AG08396 (cell line): Measurements from ENCODE around the gene MYO3A.
"Not testable (repeated sequence)": the region's sequence is repeated elsewhere in the genome, so short reads cannot be mapped to it uniquely, and the experiment has no call there.

Experiments
- DNase-seq: peaks from one replicate; pipeline ENCODE4 v3.0.0; 2012; ENCODE audit warnings: low spot score, mixed read lengths

The MYO3A gene

DNA sequence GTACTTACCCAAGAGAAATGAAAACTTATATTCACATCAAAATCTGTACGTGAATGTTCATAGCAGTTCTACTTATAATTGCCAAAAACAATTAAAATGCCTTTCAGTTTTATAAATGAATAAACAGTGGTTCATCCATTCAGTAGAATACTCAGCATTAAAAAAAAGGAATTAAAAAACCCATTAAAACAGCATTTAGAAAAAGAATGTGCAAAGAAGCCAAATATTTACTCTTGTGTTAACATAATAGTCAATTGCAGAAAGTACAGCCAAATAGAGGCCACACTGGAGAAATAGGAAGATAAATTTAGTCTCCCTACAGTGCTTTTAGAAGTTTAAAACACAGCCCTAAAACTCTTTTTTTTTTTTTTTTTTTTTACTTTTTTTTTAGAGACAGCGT is 54.6 kb downstream of the MYO3A start:
- DNase-seq = no peak

DNA sequence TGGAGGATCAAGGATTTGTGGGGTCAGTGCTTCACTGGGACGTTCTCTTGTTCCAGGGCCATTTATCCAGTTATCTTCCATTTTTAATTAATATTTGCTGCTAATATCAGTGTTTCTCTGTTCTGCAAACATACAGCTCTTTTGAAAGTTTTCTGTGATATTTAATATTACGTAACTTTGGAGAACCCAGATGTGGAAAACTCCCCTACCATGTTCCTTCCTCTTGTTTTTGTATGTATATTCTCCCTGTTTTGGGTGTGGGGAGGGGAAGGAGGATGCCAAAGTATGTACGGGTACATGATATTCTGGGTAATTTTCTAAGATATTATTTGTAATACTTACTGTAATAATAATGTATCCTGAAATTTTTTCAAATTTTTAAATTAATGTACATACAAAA is 55.9 kb downstream of the MYO3A start:
- DNase-seq = no peak

DNA sequence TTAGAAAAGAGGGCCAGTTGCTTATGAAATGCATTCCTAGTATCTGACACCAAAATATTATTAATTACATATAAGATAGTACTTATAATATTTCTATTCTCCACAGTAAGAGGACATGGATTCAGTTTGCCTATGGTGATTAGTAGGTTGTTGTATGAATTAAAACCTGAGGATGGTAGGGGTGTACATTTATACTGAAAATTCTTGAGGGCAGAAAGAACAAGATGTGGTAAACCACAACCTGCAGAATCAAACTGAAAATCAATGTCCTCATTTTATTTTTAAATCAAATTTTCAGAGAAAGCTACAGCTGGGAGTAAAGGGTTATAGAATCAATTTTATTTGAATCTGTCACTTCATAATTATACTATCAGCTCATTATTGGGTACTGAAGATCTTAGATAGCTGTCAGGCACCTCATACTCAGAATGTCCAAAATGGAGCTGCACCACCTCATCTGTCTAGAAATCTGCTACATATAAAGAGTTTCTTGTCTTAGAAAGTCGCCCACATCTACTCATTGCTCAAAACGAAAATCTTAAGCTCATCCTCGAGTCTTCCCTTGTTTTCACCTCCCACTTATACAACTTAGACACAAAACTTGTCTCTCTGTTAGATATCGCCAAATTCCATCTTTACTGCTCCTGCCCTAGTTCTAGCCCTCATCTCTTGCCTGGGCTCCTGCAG is 65.4 kb downstream of the MYO3A start:
- DNase-seq = no peak

DNA sequence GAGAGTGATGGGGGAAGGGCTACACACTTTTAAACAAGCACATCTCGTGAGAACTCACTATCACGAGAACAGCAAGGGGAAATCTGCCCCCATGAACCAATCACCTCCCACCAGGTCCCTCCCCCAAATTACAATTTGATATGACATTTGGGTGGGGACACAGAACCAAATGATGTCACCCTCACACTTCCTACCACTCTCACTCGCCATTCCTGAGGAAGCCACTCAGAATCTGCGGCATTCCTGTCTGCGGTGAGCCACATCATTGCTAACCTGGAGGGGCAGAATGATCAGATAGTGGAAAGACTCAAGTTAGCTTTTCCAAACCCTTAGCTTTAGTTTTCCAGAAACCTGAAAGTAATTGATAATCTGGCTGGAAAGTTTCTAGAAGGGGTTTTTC is 66.9 kb downstream of the MYO3A start:
- DNase-seq = no peak

DNA sequence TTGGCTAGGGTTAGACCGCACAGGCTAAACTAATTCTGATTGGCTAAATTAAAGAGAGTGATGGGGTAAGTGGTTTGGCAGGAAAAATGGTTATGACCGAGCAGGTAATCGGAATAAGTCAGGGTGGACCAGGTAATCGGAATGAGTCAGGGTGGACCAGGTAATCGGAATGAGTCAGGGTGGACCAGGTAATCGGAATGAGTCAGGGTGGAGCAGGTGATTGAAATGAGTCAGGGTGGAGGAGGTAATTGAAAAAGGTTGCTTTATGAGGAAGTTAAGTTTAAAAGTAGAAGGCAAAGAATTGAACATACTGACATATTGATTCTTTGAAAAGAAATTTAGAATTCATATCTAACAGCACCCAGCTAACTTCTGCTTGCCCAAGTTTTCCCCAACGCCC is 68.4 kb downstream of the MYO3A start:
- not testable (repeated sequence) for DNase-seq

DNA sequence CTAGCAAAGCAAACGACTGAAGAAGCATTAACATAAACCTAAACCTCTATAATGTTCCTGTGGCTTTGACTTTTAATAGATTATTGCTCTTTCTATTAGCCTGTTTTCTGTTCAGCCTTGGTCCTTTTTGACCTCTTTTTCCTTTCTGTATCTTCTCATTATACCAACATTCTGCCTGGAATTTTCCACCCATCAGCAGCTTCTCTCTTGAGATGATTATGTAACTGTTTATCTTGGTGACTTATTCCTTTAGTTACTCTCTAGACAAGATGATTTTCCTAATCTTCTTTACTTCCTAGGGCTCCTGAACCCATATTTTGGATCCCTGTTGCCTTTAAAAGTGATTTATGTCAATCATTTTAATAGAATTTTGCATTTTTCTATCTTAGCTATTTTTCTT is 81.1 kb downstream of the MYO3A start:
- DNase-seq = no peak

DNA sequence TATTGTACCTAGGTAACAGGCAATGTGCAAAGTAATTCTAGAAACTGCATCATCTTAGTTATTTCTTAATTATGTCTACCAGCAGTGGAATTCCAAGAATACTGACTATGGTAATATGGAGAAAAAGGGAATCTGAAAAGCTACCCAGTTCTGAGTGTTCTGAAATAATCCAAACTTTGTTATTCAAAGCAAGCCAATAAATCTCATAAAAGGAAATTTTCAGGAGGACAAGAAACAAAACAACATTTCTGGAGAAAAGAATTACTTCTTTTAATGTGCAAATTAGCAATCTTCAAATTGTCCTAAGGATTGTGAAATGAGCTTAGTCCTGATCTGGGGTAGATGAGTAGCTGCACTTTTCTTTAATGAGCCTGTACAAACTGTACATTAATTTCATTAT is 88.8 kb downstream of the MYO3A start:
- DNase-seq = no peak

DNA sequence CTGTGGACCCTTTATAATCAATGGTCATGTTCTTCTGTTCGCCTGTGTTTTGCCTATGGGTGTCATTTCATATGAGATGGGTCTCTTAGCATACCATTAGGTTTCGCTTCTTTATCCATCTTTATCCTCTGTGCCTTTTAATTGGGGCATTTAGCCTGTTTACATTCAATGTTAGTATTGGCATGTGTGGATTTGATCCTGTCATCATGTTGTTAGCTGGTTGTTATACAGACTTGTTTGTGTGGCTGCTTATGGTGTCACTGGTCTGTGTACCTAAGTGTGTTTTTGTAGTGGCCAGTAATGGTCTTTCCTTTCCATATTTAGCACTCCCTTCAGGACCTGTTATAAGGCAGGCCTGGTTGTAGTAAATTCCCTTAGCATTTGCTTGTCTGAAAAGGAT is 90.3 kb downstream of the MYO3A start:
- no peak for DNase-seq

DNA sequence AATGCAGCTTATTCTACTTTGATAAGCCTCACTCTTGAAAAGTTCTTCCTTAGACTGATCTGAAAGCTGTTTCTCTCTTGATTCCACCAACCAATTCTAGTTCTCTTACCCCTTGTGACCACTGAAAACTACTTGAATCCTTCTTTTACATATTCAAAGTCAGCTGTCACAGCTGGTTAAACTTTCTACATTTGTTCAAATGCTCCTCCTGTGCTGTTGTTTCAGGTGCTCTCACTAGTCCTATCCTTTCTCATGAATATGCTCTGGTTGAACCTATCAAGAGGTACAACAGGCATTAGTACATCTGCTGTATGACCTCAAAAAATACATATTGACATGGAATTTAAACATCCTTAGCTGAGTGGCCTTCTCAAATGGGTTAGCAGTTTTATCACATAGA is 91.5 kb downstream of the MYO3A start:
- no peak for DNase-seq

DNA sequence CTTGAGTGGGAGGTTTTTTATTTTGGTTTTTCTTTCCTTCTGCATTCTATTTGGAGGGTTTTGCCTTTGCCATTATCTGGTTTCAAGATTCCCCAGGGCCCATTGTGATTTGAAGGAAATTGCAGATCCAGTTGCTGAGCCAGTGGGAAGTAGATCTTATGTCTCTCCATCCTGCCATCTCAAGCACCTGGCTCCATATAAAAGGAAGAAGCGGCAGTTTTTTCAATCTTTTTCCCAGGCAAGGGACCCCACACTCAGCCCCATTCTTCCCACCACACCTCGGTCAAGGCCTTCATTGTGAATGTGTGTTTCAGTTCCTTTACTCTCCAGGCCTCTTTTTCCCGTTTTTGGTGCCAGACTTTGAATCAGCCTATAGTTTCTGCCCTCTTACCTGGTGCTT is 95.8 kb downstream of the MYO3A start:
- DNase-seq = no peak

DNA sequence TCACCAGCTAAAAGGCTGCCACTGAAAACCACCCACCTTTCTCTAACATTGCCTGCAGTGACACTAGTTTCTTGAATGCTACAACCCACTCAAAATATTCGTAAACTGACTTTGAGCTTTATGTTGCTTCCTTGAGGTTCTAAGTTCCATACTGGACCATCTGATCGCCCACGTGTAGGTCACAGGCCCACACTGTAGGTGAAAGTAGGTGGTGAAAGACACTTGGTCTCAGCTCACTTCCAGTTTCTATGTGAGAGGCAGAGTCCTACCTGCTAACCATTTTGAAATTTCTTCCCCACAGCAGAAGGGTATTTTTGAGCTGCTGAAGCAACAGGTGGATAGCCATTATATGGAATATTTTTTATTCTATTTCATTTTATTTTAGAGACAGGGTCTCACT is 97.3 kb downstream of the MYO3A start:
- no peak for DNase-seq

DNA sequence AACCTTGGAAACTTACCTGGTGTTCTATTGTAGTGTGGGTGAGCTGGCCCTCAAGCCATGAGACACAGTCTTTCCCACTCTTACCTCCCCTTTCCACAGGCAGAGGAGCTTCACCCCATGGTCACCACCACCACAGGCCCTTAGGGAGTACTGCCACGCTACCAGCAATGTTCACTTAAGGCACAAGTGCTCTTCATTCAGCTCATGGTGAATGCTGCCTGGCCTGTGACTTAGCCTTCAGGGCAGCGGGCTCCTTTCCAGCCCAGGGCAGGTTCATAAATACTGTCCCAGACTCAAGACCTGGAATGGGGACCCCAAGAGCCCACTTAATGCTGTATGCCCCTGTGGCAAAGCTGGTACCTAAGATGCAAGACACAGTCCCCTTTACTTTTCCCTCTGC is 109.4 kb downstream of the MYO3A start:
- no peak for DNase-seq

DNA sequence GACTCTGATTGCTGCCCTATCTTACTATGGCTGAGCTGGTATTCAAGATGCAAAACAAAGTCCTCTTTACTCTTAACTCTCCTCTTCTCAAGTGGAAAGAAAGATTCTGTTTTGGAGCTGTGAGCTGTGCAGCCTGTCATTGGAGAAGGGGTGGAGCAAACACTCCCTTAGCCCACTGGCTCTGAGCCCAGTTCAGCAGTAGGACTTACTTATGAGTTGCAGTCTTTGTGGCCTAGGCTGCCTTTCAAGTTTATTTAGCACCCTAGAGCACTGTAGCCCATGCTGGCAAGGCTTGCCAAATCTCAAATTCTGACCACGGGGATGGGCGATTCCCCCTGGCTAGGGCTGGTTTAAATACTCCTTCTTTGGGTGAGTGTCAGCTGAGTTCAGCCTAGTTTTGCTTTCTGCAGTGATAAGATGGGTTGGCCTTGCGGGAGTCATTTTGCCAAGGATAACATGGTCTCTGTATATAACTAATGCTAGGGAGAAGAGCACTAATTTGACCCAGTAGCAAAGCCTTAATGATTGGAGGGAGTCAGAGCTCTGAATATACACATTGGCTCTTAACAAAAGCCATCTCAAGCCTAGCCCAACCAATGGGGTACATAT is 110.2 kb downstream of the MYO3A start:
- DNase-seq = no peak

DNA sequence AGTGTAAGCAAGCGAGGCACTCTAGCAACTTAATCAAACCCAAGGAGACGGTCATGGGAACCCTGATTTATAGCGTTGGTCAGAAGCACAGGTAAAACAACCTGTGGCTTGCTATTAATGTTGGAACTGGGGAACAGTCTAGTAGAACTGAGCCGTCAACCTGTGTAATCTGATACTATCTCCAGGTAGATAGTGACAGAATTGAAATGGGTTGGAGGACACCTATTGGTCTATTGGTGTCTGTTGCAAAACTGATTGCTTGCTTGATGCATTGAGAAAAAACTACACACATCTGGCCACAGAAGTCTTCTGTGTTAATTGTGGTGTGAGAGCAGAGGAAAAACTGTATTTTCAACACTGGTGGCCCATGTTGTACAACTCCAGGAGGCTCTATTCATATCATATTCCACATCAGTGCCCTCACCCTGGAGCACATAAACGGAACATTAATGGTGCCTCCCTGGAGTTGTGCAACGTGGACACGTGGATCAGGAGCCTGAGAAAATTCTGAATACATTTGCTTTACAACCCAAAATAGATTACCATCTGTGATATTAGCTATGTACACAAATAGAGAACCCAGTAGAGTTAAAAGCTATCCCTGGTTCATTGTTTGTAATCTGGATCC is 112.2 kb downstream of the MYO3A start:
- no peak for DNase-seq

DNA sequence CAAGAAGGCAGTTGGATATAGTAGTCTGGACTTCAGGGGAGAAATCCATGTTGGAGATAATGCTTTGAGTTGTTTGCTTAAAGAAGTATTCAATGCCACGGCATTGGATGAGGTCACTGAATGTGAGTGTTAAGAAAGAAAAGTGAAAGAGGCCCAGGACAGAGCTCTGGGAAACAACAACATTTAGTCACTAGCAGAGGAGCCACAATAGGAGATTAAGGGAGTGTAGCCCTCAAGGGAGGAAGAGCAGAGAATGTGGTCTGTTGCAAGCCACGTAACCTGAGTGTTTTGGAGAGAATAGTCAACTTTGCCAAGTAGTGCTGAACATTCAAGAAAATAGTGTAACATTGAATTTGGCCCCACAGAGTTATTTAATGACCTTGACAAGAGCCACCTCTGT is 114.7 kb downstream of the MYO3A start:
- DNase-seq = no peak

DNA sequence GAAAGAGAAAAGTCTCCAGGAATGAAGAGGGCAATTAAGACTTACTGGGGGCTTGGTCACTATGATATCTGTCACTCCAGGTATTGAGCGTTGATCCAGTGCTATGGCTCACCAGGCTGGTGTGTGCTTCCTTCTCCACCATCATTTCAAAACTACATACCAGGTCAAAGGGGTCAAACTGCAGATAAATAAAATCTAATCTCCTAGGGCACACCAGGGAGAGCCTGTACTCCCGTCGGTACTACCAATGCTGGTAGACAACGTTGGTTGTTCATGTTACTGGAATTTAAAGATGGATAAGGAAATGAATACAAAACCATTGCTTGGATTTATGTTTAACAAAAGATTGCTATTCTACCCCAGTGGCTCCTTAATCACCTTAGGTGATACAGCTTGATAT is 118.3 kb downstream of the MYO3A start:
- DNase-seq = no peak

DNA sequence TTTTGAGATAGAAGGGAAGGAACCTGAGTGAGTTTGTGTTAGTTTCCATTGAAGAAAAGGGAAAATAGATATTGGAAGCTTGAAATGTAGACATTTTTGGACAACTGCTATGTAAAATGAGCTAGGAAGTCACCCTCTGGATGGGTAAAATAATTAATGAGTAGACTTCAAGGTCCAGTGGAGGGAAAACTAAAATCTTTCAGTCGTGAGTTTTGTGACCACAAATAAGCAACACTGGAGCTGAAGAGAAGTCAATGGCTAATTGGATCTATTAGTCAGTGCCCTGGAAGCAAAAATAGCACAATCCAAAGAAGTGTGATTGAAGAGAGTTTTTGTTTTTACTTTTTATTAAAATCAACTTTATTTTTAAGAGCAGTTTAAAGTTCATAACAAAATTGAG is 123.4 kb downstream of the MYO3A start:
- DNase-seq = no peak

DNA sequence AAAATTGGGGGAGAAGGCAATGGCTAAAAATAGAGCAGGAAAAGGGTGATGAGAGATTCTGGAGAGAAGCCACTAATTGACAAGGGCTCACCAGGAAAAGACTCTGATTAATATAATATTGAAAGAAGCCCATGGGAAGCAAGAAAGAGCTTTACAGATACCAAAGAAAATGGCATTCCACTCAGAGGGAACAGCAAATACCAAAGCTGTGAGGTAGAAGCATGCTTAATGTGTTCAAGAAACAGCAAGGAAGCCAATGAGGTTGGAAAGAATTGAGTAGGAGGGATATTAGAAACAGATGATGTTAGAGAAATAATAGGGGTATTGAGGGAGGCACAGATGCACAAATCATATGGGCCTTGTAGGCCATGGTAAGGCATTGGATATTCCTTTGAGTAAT is 130.1 kb downstream of the MYO3A start:
- no peak for DNase-seq

DNA sequence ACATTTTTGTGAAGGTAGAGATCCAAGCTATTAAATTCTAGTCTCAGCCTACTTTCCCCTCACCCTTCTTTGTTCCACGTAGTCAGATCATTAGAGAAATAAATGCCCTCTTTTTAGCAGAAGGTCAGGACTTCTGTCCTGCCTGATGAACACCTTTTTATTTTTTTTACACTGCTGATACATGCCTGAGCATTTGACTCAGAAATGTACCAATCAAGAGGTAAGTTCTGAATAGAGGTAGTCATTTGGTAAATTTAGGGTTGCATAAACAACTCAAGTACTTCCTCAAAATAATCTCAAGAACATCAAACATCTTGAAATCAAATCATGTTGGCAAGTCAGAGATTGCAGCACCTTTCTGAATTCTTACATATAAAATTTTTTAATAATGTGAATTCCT is 133.7 kb downstream of the MYO3A start:
- DNase-seq = no peak

DNA sequence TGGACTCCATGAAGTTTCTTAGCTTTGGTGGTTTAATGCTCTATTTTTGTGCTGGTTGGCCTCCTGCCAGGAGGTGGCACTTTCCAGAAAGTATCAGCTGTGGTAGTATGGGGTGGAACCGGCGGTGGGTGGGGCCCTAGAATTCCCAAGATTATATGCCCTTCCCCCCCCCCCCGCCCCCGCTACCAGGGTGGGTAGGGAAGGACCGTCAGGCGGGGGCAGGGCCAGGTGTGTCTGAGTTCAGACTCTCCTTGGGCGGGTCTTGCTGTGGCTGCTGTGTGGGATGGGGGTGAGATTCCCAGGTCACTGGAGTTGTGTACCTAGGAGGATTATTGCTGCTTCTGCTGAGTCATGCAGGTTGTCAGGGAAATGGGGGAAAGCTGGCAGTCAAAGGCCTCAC is 146.9 kb downstream of the MYO3A start:
- not testable (repeated sequence) for DNase-seq

DNA sequence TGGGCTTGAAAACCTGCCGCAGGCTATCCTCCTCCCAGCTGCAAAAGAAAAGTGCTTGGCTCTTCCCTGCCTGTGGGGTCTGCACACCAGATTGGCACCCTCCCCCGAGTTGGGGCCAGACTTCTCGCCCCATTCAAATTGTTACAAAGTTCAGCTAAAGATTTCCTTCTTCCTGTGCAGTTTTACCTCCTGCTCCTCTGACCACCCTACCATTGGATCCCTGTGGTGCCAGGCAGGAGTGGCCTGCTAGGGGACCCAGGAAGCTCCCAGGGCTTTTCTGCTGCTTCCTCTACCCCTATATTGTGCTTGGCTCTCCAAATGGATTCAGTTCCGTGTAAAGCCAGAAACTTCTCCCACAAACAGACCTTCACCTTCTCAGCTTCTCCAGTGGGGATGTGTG is 147.4 kb downstream of the MYO3A start:
- DNase-seq = no peak

DNA sequence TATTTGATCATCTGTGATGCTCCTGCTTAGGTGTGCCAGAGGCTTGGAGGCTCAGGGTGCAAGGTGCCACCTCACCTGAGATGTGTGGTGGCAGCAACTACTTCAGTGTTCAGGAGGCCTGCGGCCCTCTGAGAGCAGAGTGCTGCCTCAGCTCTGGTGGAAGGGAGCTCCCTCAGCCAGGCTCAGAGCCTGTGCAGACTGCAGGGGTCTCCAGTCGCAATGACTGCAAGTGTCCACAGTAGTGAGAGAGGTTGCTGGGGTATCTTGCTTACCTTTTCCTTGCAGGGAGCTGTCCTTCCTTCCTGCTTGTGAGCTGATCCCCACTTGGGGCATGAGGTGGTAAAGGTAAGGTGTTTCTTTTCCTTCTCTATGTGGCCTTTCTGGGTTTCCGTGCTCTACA is 151.5 kb downstream of the MYO3A start:
- no peak for DNase-seq

DNA sequence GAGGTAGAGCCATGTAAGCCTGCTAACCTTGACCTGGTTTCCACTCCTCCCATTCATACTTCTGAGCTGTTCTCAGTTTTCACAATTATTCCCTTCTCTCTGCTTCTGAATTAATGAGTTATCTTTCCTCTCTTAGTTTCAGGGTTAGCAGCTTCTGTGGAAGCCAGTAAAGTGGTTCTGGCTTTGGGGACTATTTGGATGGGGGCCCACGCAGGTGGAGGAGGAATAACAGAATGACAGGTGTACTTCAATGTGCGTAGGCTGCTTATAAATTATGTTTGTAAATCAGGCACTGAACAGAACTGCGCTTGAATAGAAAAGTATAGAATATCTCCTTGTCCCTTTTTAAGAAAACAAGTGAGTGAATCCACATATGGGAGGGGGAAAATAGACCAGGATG is 153.6 kb downstream of the MYO3A start:
- no peak for DNase-seq

DNA sequence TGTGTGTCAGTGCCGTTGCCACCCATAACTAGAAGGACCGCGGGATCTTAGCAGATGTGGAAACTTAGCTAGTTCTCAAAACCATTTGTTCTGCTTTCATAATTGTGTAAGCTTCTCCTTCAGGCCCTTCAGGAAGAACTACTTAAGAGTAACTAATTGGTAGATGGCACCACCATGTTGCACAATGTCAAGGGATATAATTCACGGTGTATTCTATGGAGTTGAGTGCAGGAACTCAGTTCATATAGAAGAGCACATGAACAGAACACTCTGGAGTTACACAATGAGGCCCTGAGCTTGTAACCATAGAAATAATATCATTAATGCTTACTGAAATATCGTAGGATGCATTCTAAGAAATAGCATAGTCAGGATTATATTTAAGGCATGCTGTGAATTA is 156.0 kb downstream of the MYO3A start:
- DNase-seq = no peak
